Right kidney (tissue), 9 donors: ENCODE measurements around the gene F11R.
"Not testable (repeated sequence)": the region's sequence is repeated elsewhere in the genome, so short reads cannot be mapped to it uniquely, and the experiment has no call there.

ENCODE experiments used
- DNase-seq: peaks from one replicate; pipeline ENCODE4 v3.0.0-alpha.2; 2016
- long read RNA-seq, 8 donors: transcript quantifications; one replicate each; lab custom pipeline, GENCODE V29; 2026

F11R gene
- long read RNA-seq, donor 1, partial matches to known transcripts: 7 of 7 reads
- long read RNA-seq, donor 1, other reads (novel, unspliced or antisense): 0 of 7 reads
- long read RNA-seq, donor 2, partial matches to known transcripts: 12 of 12 reads
- long read RNA-seq, donor 2, other reads (novel, unspliced or antisense): 0 of 12 reads
- long read RNA-seq, donor 3, partial matches to known transcripts: 8 of 8 reads
- long read RNA-seq, donor 3, other reads (novel, unspliced or antisense): 0 of 8 reads
- long read RNA-seq, donor 4, partial matches to known transcripts: 6 of 6 reads
- long read RNA-seq, donor 4, other reads (novel, unspliced or antisense): 0 of 6 reads
- long read RNA-seq, donor 5, partial matches to known transcripts: 13 of 13 reads
- long read RNA-seq, donor 5, other reads (novel, unspliced or antisense): 0 of 13 reads
- long read RNA-seq, donor 6, partial matches to known transcripts: 13 of 13 reads
- long read RNA-seq, donor 6, other reads (novel, unspliced or antisense): 0 of 13 reads
- long read RNA-seq, donor 7: 0 reads
- long read RNA-seq, donor 8, partial matches to known transcripts: 15 of 15 reads
- long read RNA-seq, donor 8, other reads (novel, unspliced or antisense): 0 of 15 reads

- peak; percentile 80 for DNase-seq
Observed at GRCh38 chr1:161020509-161021164, at the start of gene F11R. F11R (minus strand) TSS chr1:161021152; CDS start chr1:161021073, 79 bp downstream.

GRCh38 chr1:161069731-161070270 lies 48.8 kb upstream of the F11R start, which contains the start of gene ARHGAP30:
ARHGAP30 (minus strand) TSS chr1:161069891; CDS start chr1:161069624, 267 bp downstream.
- DNase-seq: no peak

GRCh38 chr1:161069241-161069640 lies 48.3 kb upstream of the F11R start:
- no peak for DNase-seq

- no peak for DNase-seq
Observed at GRCh38 chr1:161068306-161069234, 47.6 kb upstream of the F11R start.

- DNase-seq: no peak
Observed at GRCh38 chr1:161066694-161067093, 45.7 kb upstream of the F11R start.

- not testable (repeated sequence) for DNase-seq
Observed at GRCh38 chr1:161065681-161066080, 44.7 kb upstream of the F11R start.

GRCh38 chr1:161063936-161064335 lies 43.0 kb upstream of the F11R start:
- not testable (repeated sequence) for DNase-seq

- no peak for DNase-seq
Observed at GRCh38 chr1:161061419-161061818, 40.5 kb upstream of the F11R start.

- DNase-seq: no peak
Observed at GRCh38 chr1:161059293-161059692, 38.3 kb upstream of the F11R start.

- DNase-seq: no peak
Observed at GRCh38 chr1:161054805-161055204, 33.9 kb upstream of the F11R start.

- DNase-seq: no peak
Observed at GRCh38 chr1:161054232-161054631, 33.3 kb upstream of the F11R start.

- no peak for DNase-seq
Observed at GRCh38 chr1:161052899-161053298, 31.9 kb upstream of the F11R start.

- no peak for DNase-seq
Observed at GRCh38 chr1:161051219-161051618, 30.3 kb upstream of the F11R start.

GRCh38 chr1:161048949-161049722 lies 28.2 kb upstream of the F11R start:
- no peak for DNase-seq

- no peak for DNase-seq
Observed at GRCh38 chr1:161047436-161048420, 26.8 kb upstream of the F11R start.

GRCh38 chr1:161046605-161047228 lies 25.8 kb upstream of the F11R start:
- DNase-seq: no peak

GRCh38 chr1:161045736-161046604 lies 25.0 kb upstream of the F11R start, which contains the start of gene USF1:
USF1 (minus strand) TSS chr1:161045977; CDS start chr1:161043275, 2,702 bp downstream.
- peak; percentile 97 for DNase-seq
